ENCODE data around the gene SEL1L. TPM values are rescaled to one million over a fixed set of nuclear protein-coding genes. Genes with fewer than 3 reads are reported as not detected.

Gene SEL1L
- polyA plus RNA-seq, 2 of the 4 experiments (the other 2 are of a cell fraction), result 25.9 to 43.2 TPM

- no peak for TF ChIP-seq BHLHE40 (IDR thresholded peaks at IDR 0.05; ENCODE audit: low read depth, low read length)
- TF ChIP-seq CBX2 (IDR thresholded peaks at IDR 0.05; ENCODE audit: borderline replicate concordance, low read depth), result no peak
Observed at GRCh38 chr14:81480741-81481140, 52.9 kb downstream of the SEL1L start (continued).

GRCh38 chr14:81478446-81478845 is 55.2 kb downstream of the SEL1L start:
- Histone ChIP-seq H3K4me2 (no peak overlapping the region), H3K27ac (no peak overlapping the region), H3K9me3 (no peaks in the 10 kb centered on the region), H3K4me1 (no peaks in the 10 kb centered on the region), H3K4me3 (no peak overlapping the region)
- TF ChIP-seq HOXA7 (CRISPR knock-in tag; IDR thresholded peaks at IDR 0.05) (no peak), ZFP36 (IDR thresholded peaks at IDR 0.05; ENCODE audit: borderline replicate concordance, partially characterized antibody) (no peak), CBX2 (IDR thresholded peaks at IDR 0.05; ENCODE audit: borderline replicate concordance, low read depth) (no peak), PHF8 (IDR thresholded peaks at IDR 0.05; ENCODE audit: borderline replicate concordance, low read depth) (no peak), USF2 (IDR thresholded peaks at IDR 0.05) (no peak), NR3C1 (IDR thresholded peaks at IDR 0.05) (no peak), CTCF (IDR thresholded peaks at IDR 0.05) (no peak), TP53 (CRISPR knock-in tag; IDR thresholded peaks at IDR 0.05) (no peak), CEBPB (IDR thresholded peaks at IDR 0.05) (no peak), ELK1 (IDR thresholded peaks at IDR 0.05; ENCODE audit: low read depth, low read length) (no peak), HMGXB4 (CRISPR knock-in tag; IDR thresholded peaks at IDR 0.05; ENCODE audit: borderline replicate concordance) (no peak), FOSB (CRISPR knock-in tag; IDR thresholded peaks at IDR 0.05) (no peak), KDM1A (IDR thresholded peaks at IDR 0.05; ENCODE audit: low read depth) (no peak), SREBF2 (IDR thresholded peaks at IDR 0.05) (no peak), SMC3 (IDR thresholded peaks at IDR 0.05) (no peak), MYC (IDR thresholded peaks at IDR 0.05; ENCODE audit: borderline replicate concordance, low read length) (no peak)
- no peak for ATAC-seq
- ChIA-PET POLR2A (no interaction called here), CTCF (interaction anchor here (2.3 to 3.3 kb wide), 2 partner anchors 14 kb away, joined by 6 to 19 read pairs; no protein-coding TSS in a partner anchor)
- FAIRE-seq, result no peak
- DNase-seq (ENCODE audit: low read depth in 1 of 2, low spot score in 1 of 2), result no peak
- WGBS (ENCODE audit: missing lambda C conversion rate), result 86% methylated on average over 3 of the region's 3 CpGs

- ChIA-PET CTCF (interaction anchor here (1.1 to 3.3 kb wide), 5 partner anchors 10 to 208 kb away, joined by 3 to 19 read pairs (median 4); no protein-coding TSS in a partner anchor), POLR2A (interaction anchor here (1.2 kb wide), 1 partner anchor 57 kb away, joined by 3 read pairs; no protein-coding TSS in a partner anchor)
- no peaks in the 10 kb centered on the region for H3K9me3 ChIP-seq
- FAIRE-seq (no peak), DNase-seq (ENCODE audit: low read depth in 1 of 2, low spot score in 1 of 2) (no peak), ATAC-seq (no peak)
- H3K27ac ChIP-seq, result no peak overlapping the region
- TF ChIP-seq CHD4 (IDR thresholded peaks at IDR 0.05; ENCODE audit: borderline replicate concordance), result no peak
- TF ChIP-seq HDAC2 (IDR thresholded peaks at IDR 0.05), result no peak
- no peak for TF ChIP-seq ZNF302 (CRISPR knock-in tag; IDR thresholded peaks at IDR 0.05)
- TF ChIP-seq SMC3 (IDR thresholded peaks at IDR 0.05), result no peak
- no peak for TF ChIP-seq HEYL (CRISPR knock-in tag; IDR thresholded peaks at IDR 0.05)
- no peak for TF ChIP-seq ZSCAN20 (CRISPR knock-in tag; IDR thresholded peaks at IDR 0.05)
- no peak for TF ChIP-seq HOXB5 (CRISPR knock-in tag; IDR thresholded peaks at IDR 0.05)
- no peak for TF ChIP-seq KDM1A (IDR thresholded peaks at IDR 0.05; ENCODE audit: low read depth)
- TF ChIP-seq RFX5 (IDR thresholded peaks at IDR 0.05), result no peak
- TF ChIP-seq TP53 (CRISPR knock-in tag; IDR thresholded peaks at IDR 0.05), result no peak
- TF ChIP-seq HMGXB4 (CRISPR knock-in tag; IDR thresholded peaks at IDR 0.05; ENCODE audit: borderline replicate concordance), result no peak
- no peak for TF ChIP-seq POLR2A (IDR thresholded peaks at IDR 0.05; ENCODE audit: low read length)
- no peak for TF ChIP-seq CBX8 (IDR thresholded peaks at IDR 0.05)
- TF ChIP-seq RNF2 (IDR thresholded peaks at IDR 0.05; ENCODE audit: borderline replicate concordance, low read depth), result no peak
- H3K4me1 ChIP-seq, result no peaks in the 10 kb centered on the region
- no peak overlapping the region for H3K4me2 ChIP-seq
- 80% methylated on average over 5 of the region's 5 CpGs for WGBS (ENCODE audit: missing lambda C conversion rate)
- H3K4me3 ChIP-seq, result no peak overlapping the region
Observed at GRCh38 chr14:81476816-81477215, 56.8 kb downstream of the SEL1L start.
